GM12878 (cell line): ENCODE data around the gene THUMPD2. TPM values are rescaled to one million over a fixed set of nuclear protein-coding genes. Genes with fewer than 3 reads are reported as not detected.

Experiments used
- ATAC-seq: fragments of 200-7000 bp; cut with Tn5 transposase; 3 replicates; pipeline ENCODE4 v1.9.1; 2020; ENCODE audit warnings: mild to moderate bottlenecking, moderate library complexity
- BruUV-seq: library from RNA; stranded (reverse); fragments of 400-500 nt; replicated peaks from 2 replicates; lab custom pipeline; 2021; lab: Mats Ljungman, UMichigan
- CTCF ChIA-PET: fragments of 300-600 bp; sonication (Branson Sonifier 250); formaldehyde crosslinking; extraction: SDS; loops from one replicate; lab custom pipeline; 2021; ENCODE audit warnings: inconsistent platforms; lab: Yijun Ruan, JAX
- POLR2A ChIA-PET: fragments of 350-600 bp; formaldehyde crosslinking; extraction: SDS; loops from one replicate; lab custom pipeline; 2021; ENCODE audit warnings: inconsistent platforms; lab: Charles Lee
- RAD21 ChIA-PET: fragments of 300-600 bp; sonication (Branson Sonifier 250); formaldehyde crosslinking; loops from one replicate; lab custom pipeline; 2023; ENCODE audit warnings: antibody characterized with exemption; ENCODE audit not compliant: unreplicated experiment; lab: Charles Lee
- SMC1A ChIA-PET: fragments of 300-600 bp; sonication (Branson Sonifier 250); formaldehyde crosslinking; loops from one replicate; lab custom pipeline; 2023; ENCODE audit not compliant: unreplicated experiment, uncharacterized antibody; lab: Charles Lee
- DNase-seq: peaks from one replicate; pipeline ENCODE4 v3.0.0-alpha.2; 2011; ENCODE audit warnings: low read depth, low spot score
- FAIRE-seq: peaks from 3 replicates; lab custom pipeline; 2011; peaks lifted over from hg19 to GRCh38; lab: Jason Lieb, UNC
- H2AFZ ChIP-seq: 2 replicates; pipeline ENCODE4 v1.6.0; 2011; ENCODE audit warnings: low read depth, low read length, control low read depth; ENCODE audit not compliant: control insufficient read depth
- H3K27ac ChIP-seq: 2 replicates; pipeline ENCODE4 v1.5.1; 2011; ENCODE audit warnings: control low read depth; ENCODE audit not compliant: control insufficient read depth, insufficient read depth
- H3K27me3 ChIP-seq, 2 experiments: replicated peaks in 1 of 2; 2 replicates each; pipeline versions ENCODE4 v1.6.0 to v1.6.1; 2011; ENCODE audit warnings: low read length in 1 of 2; ENCODE audit not compliant: control insufficient read depth in 2 of 2, insufficient read depth in 2 of 2
- H3K36me3 ChIP-seq, 2 experiments: 2 replicates each; pipeline ENCODE4 v1.5.1; 2011; ENCODE audit warnings: low read length in 1 of 2; ENCODE audit not compliant: control insufficient read depth in 2 of 2, insufficient read depth in 2 of 2
- H3K4me1 ChIP-seq: 2 replicates; pipeline ENCODE4 v1.6.1; 2011; ENCODE audit warnings: mild to moderate bottlenecking, low read length, moderate library complexity, mixed read lengths; ENCODE audit not compliant: control insufficient read depth, insufficient read depth
- H3K4me2 ChIP-seq: 2 replicates; pipeline ENCODE4 v1.6.0; 2011; ENCODE audit warnings: control low read depth; ENCODE audit not compliant: control insufficient read depth, insufficient read depth
- H3K4me3 ChIP-seq: fragments of 200-600 bp; sonication (generic); 2 replicates; pipeline ENCODE4 v1.5.1; 2016
- H3K79me2 ChIP-seq: 2 replicates; pipeline ENCODE4 v1.6.0; 2011; ENCODE audit warnings: low read length; ENCODE audit not compliant: control insufficient read depth, insufficient read depth
- H3K9ac ChIP-seq: 2 replicates; pipeline ENCODE4 v1.8.0; 2011; ENCODE audit warnings: low read length, control low read depth, mixed read lengths; ENCODE audit not compliant: control insufficient read depth, insufficient read depth
- H3K9me3 ChIP-seq: replicated peaks from 3 replicates; pipeline ENCODE4 v1.5.1; 2011; ENCODE audit warnings: mild to moderate bottlenecking, low read length; ENCODE audit not compliant: control insufficient read depth, insufficient read depth
- H4K20me1 ChIP-seq: 2 replicates; pipeline ENCODE4 v1.6.0; 2011; ENCODE audit not compliant: control insufficient read depth, insufficient read depth
- CREM ChIP-seq: IDR thresholded peaks from 2 replicates; pipeline ENCODE4 v1.6.1; 2014; ENCODE audit warnings: antibody characterized with exemption, low read depth
- DPF2 ChIP-seq: fragments of 450-650 bp; IDR thresholded peaks from 2 replicates; pipeline ENCODE4 v1.6.1; 2017; ENCODE audit warnings: mild to moderate bottlenecking
- E2F4 ChIP-seq: IDR thresholded peaks from 2 replicates; pipeline ENCODE4 v1.6.1; 2012; ENCODE audit warnings: low read depth, low read length, improper control_type of control experiment
- FOXM1 ChIP-seq: IDR thresholded peaks from 2 replicates; pipeline ENCODE4 v1.6.1; 2012; ENCODE audit warnings: low read depth, mild to moderate bottlenecking, inconsistent platforms, low read length, moderate library complexity
- HCFC1 ChIP-seq: fragments of 150-350 bp; IDR thresholded peaks from 2 replicates; pipeline ENCODE4 v1.6.1; 2014; ENCODE audit warnings: low read length
- HDAC6 ChIP-seq: fragments of 200-600 bp; sonication (generic); IDR thresholded peaks from one replicate; pipeline ENCODE4 v1.8.0; 2017; ENCODE audit warnings: antibody characterized with exemption; ENCODE audit not compliant: unreplicated experiment
- MYB ChIP-seq: fragments of 150-350 bp; IDR thresholded peaks from 2 replicates; pipeline ENCODE4 v1.6.1; 2014; ENCODE audit warnings: mild to moderate bottlenecking, low read depth, low read length, borderline replicate concordance
- NFXL1 ChIP-seq: fragments of 450-650 bp; IDR thresholded peaks from 2 replicates; pipeline ENCODE4 v1.6.1; 2017; ENCODE audit warnings: antibody characterized with exemption, mild to moderate bottlenecking, borderline replicate concordance
- NKRF ChIP-seq: fragments of 450-650 bp; conservative IDR thresholded peaks from 2 replicates; pipeline ENCODE4 v1.6.1; 2017; ENCODE audit warnings: mild to moderate bottlenecking, moderate library complexity
- PML ChIP-seq: IDR thresholded peaks from 2 replicates; pipeline ENCODE4 v1.6.1; 2012; ENCODE audit warnings: low read length, inconsistent platforms
- PRDM15 ChIP-seq: fragments of 450-650 bp; formaldehyde crosslinking; IDR thresholded peaks from 2 replicates; pipeline ENCODE4 v1.4.0; 2020; ENCODE audit warnings: mild to moderate bottlenecking, moderate library complexity
- RUNX3 ChIP-seq: IDR thresholded peaks from 2 replicates; pipeline ENCODE4 v1.6.1; 2012; ENCODE audit warnings: low read length, inconsistent platforms
- SIX5 ChIP-seq: IDR thresholded peaks from 2 replicates; pipeline ENCODE4 v1.6.1; 2011; ENCODE audit warnings: mild to moderate bottlenecking, low read depth, low read length, moderate library complexity; ENCODE audit not compliant: severe bottlenecking
- SREBF2 ChIP-seq: IDR thresholded peaks from 2 replicates; pipeline ENCODE4 v1.6.1; 2012; ENCODE audit warnings: mild to moderate bottlenecking, low read length
- ZBTB40 ChIP-seq: fragments of 450-650 bp; IDR thresholded peaks from 2 replicates; pipeline ENCODE4 v1.6.1; 2016; ENCODE audit warnings: mild to moderate bottlenecking, moderate library complexity, borderline replicate concordance
- ZNF274 ChIP-seq: IDR thresholded peaks from one replicate; pipeline ENCODE4 v1.8.0; 2011; ENCODE audit not compliant: insufficient read length, insufficient read depth
- WGBS: methylation state at CpG from one replicate; pipeline ENCODE4 v1.1.6; 2016; ENCODE audit warnings: low lambda C conversion rate; ENCODE audit not compliant: insufficient replicate concordance, insufficient coverage; ENCODE audit errors: missing lambda C conversion rate; 5-methylcytosine and 5-hydroxymethylcytosine counted together
- in situ Hi-C: fragments of 300-500 bp; cut with MboI; formaldehyde crosslinking; loops from 9 replicates; pipeline ENCODE4 v1.14.3; 2018; ENCODE audit warnings: mixed read lengths
- intact Hi-C: fragments of 100-400 bp; cut with micrococcal nuclease; formaldehyde crosslinking; loops from one replicate; pipeline ENCODE4 v1.14.2; 2022; ENCODE audit not compliant: unreplicated experiment
- polyA plus RNA-seq, 11 experiments: library from polyadenylated mRNA; depleted of rRNA in 4 of 11; unstranded in 6 of 11; stranded (reverse) in 5 of 11; fragments of >200 nt; fragmentation: Nextera tagmentation in 4 of 11; fragmentation: Illumina TruSeq in 1 of 11; extraction: Ambion mirVana in 4 of 11; extraction: Trizol in 1 of 11; gene quantifications; 1 replicate in 1 of 11; 2 replicates in 10 of 11; pipeline versions ENCODE4 v1.2.1 to v1.2.3, GENCODE V29; 2011 to 2016; ENCODE audit warnings: inconsistent platforms in 2 of 11, missing spikeins in 2 of 11, low read depth in 1 of 11
- total RNA-seq, 4 experiments: library from RNA; depleted of rRNA in 3 of 4; stranded (reverse); fragments of >200 nt in 3 of 4; fragmentation: Illumina TruSeq in 1 of 4; extraction: Trizol in 1 of 4; gene quantifications; 2 replicates each; pipeline versions ENCODE4 v1.2.1 to v1.2.3, GENCODE V29; 2013 to 2021

Gene THUMPD2
- total and polyA plus RNA-seq, 10 of the 15 experiments (the other 5 are each of a cell fraction or from before 2014, with no cell fraction given) = 6.7 to 19.7 (median 13.8) TPM

- no peak overlapping the region for H2AFZ ChIP-seq
- no peaks in the 10 kb centered on the region; a peak in 1 of 4 replicates for H3K27me3 ChIP-seq
- no peaks in the 10 kb centered on the region for H3K36me3 ChIP-seq
- no peaks in the 10 kb centered on the region for H3K9me3 ChIP-seq
- WGBS = 51% methylated on average over 5 of the region's 6 CpGs
- ChIA-PET SMC1A (no interaction called here), POLR2A (no interaction called here), CTCF (no interaction called here), RAD21 (no interaction called here)
- intact Hi-C loops (no loop called here), in situ Hi-C loops (no loop called here)
- no peak overlapping the region for H3K9ac ChIP-seq
- H3K27ac ChIP-seq = no peak overlapping the region
- H4K20me1 ChIP-seq = no peaks in the 10 kb centered on the region
- DNase-seq (no peak), FAIRE-seq (no peak), ATAC-seq (no peak)
- H3K79me2 ChIP-seq = no peaks in the 10 kb centered on the region
- H3K4me3 ChIP-seq = no peak overlapping the region
- no peak overlapping the region for H3K4me2 ChIP-seq
- no TSS peak for BruUV-seq
- no peaks in the 10 kb centered on the region for H3K4me1 ChIP-seq
- no peak for TF ChIP-seq ZBTB40
- no peak for TF ChIP-seq E2F4
- TF ChIP-seq NKRF = no peak
- TF ChIP-seq SREBF2 = no peak
- no peak for TF ChIP-seq NFXL1
- TF ChIP-seq HCFC1 = no peak
- no peak for TF ChIP-seq RUNX3
- no peak for TF ChIP-seq ZNF274
- TF ChIP-seq CREM = no peak
- TF ChIP-seq PRDM15 (CRISPR knock-in tag) = no peak
- no peak for TF ChIP-seq SIX5
- no peak for TF ChIP-seq FOXM1
- TF ChIP-seq HDAC6 = no peak
- no peak for TF ChIP-seq DPF2
- no peak for TF ChIP-seq MYB
- no peak for TF ChIP-seq PML
Observed at GRCh38 chr2:39686456-39686855, 92.6 kb downstream of the THUMPD2 start.
